Activated CD8-positive, alpha-beta T cell treated with anti-CD3 and anti-CD28 coated beads for 36 hours (primary cell): Measurements from ENCODE around the gene ITPRIP. TPM values are rescaled to one million over a fixed set of nuclear protein-coding genes. Genes with fewer than 3 reads are reported as not detected.

Source experiments
- ATAC-seq: fragments of 200-7000 bp; cut with Tn5 transposase; one replicate; pipeline ENCODE4 v1.10.0; 2021; ENCODE audit warnings: mild to moderate bottlenecking, moderate library complexity
- CTCF ChIA-PET: fragments of 350-600 bp; sonication (Branson Sonifier 250); formaldehyde crosslinking; loops from one replicate; lab custom pipeline; 2021; ENCODE audit warnings: antibody characterized with exemption; lab: Charles Lee
- POLR2A ChIA-PET: fragments of 350-600 bp; sonication (Branson Sonifier 250); formaldehyde crosslinking; loops from one replicate; lab custom pipeline; 2021; ENCODE audit warnings: antibody characterized with exemption; lab: Charles Lee
- DNase-seq: peaks from one replicate; pipeline ENCODE4 v3.0.0-alpha.2; 2020
- H3K27ac Mint-ChIP-seq: one replicate; pipeline ENCODE4 v1.8.0; 2021; ENCODE audit warnings: mild to moderate bottlenecking, mixed read lengths
- H3K27me3 Mint-ChIP-seq: one replicate; pipeline ENCODE4 v1.8.0; 2021; ENCODE audit warnings: mixed read lengths
- H3K36me3 Mint-ChIP-seq: one replicate; pipeline ENCODE4 v1.8.0; 2021; ENCODE audit warnings: low read depth, mixed read lengths
- H3K4me1 Mint-ChIP-seq: one replicate; pipeline ENCODE4 v1.8.0; 2021; ENCODE audit warnings: low read depth, mixed read lengths
- H3K4me3 Mint-ChIP-seq: one replicate; pipeline ENCODE4 v1.8.0; 2021; ENCODE audit warnings: mild to moderate bottlenecking, moderate library complexity, mixed read lengths
- H3K9me3 Mint-ChIP-seq: one replicate; pipeline ENCODE4 v1.8.0; 2021; ENCODE audit warnings: mixed read lengths
- intact Hi-C: fragments of 100-400 bp; cut with micrococcal nuclease; formaldehyde crosslinking; loops from one replicate; pipeline ENCODE4 v1.10.0; 2022
- total RNA-seq, 2 experiments: library from RNA; stranded (reverse); gene quantifications; one replicate each; pipeline ENCODE4 v1.2.3, GENCODE V29; 2021
- TF ChIP-seq, protein P1 (sequence below): fragments of 200-600 bp; IDR thresholded peaks from one replicate; pipeline ENCODE4 v1.8.0; 2022; ENCODE audit warnings: antibody characterized with exemption, mild to moderate bottlenecking

The ITPRIP gene
- total RNA-seq, 2 experiments from 2014 or later = 18.3 to 18.9 TPM

DNA sequence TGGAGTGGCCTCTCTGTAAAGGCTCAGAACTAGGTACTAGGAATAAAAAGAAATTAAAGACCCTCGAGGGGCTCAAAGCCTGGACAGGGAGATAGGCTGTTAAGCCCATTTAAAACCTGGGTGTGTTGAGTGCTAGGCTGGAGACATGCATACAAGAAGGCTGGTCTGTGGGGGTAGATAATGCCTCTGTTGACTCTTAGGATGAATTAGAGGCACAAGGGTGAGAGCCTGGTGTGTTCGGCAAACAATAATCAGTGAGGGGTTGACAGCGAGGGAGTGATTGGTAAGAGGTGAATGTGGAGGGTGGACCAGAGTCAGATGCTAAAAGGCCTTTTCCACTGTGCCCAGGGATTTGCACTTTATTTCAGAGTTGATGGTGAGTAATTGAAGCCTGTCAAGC is 56.6 kb downstream of the ITPRIP start:
- H3K36me3 Mint-ChIP-seq = no peaks in the 10 kb centered on the region
- ChIA-PET POLR2A (interaction anchor here (1.3 kb wide), 1 partner anchor 57 kb away, joined by 3 read pairs; the partner anchor contains the start of gene ITPRIP), CTCF (interaction anchor here (12.2 kb wide), 1 partner anchor 11 kb away, joined by 239 read pairs; no protein-coding TSS in a partner anchor)
- intact Hi-C loops = no loop called here
- no peaks in the 10 kb centered on the region for H3K4me1 Mint-ChIP-seq
- ATAC-seq = no peak
- H3K4me3 Mint-ChIP-seq = no peak overlapping the region
- no peak for DNase-seq
- TF ChIP-seq, protein P1, sequence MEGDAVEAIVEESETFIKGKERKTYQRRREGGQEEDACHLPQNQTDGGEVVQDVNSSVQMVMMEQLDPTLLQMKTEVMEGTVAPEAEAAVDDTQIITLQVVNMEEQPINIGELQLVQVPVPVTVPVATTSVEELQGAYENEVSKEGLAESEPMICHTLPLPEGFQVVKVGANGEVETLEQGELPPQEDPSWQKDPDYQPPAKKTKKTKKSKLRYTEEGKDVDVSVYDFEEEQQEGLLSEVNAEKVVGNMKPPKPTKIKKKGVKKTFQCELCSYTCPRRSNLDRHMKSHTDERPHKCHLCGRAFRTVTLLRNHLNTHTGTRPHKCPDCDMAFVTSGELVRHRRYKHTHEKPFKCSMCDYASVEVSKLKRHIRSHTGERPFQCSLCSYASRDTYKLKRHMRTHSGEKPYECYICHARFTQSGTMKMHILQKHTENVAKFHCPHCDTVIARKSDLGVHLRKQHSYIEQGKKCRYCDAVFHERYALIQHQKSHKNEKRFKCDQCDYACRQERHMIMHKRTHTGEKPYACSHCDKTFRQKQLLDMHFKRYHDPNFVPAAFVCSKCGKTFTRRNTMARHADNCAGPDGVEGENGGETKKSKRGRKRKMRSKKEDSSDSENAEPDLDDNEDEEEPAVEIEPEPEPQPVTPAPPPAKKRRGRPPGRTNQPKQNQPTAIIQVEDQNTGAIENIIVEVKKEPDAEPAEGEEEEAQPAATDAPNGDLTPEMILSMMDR = no peak
- H3K27me3 Mint-ChIP-seq = peaks cover 5% of the 10 kb centered on the region
- H3K9me3 Mint-ChIP-seq = no peaks in the 10 kb centered on the region
- no peak overlapping the region for H3K27ac Mint-ChIP-seq

DNA sequence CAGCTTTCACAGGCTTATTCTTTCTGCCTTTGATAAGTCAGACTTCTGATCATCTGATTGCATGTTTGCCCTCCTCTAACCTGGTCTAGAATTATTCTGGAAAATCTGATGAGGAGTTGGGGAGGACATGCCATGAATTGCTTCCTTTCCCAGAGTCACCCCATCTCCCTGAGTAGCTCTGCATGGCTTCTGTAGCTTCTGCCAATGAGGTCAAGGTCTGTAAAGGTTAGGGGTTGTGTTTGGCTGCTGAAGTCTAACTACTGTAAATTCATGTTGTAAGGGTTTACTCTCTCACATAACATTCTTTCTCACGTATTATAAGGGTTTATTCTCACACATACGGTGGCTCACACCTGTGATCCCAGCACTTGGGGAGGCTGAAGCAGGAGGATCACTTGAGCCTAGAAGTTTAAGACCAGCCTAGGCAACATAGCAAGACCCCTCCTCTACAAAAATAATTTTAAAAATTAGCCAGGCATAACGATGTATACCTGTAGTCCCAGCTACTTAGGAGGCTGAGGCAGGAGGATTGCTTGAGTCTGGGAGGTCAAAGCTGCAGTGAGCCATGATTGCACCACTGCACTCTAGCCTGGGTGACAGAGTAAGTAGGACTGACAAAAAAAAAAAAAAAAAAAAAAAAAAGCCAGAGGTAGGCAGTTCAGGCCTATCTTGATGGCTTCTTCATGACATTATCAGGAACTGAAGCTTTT is 58.6 kb downstream of the ITPRIP start:
- Mint-ChIP-seq H3K4me1 (peaks cover 2% of the 10 kb centered on the region), H3K27ac (no peak overlapping the region), H3K36me3 (no peaks in the 10 kb centered on the region), H3K9me3 (no peaks in the 10 kb centered on the region), H3K27me3 (peaks cover 19% of the 10 kb centered on the region), H3K4me3 (no peak overlapping the region)
- CTCF ChIA-PET = interaction anchor here (1.4 to 12.2 kb wide), 6 partner anchors 9 to 74 kb away, joined by 3 to 239 read pairs (median 18); partner anchors contain the start of gene CFAP58
- TF ChIP-seq, protein P1 = no peak
- ATAC-seq = no peak
- POLR2A ChIA-PET = interaction anchor here (1.0 kb wide), 2 partner anchors 8 to 39 kb away, joined by 3 to 4 read pairs; no protein-coding TSS in a partner anchor
- DNase-seq = no peak
- intact Hi-C loops = no loop called here

DNA sequence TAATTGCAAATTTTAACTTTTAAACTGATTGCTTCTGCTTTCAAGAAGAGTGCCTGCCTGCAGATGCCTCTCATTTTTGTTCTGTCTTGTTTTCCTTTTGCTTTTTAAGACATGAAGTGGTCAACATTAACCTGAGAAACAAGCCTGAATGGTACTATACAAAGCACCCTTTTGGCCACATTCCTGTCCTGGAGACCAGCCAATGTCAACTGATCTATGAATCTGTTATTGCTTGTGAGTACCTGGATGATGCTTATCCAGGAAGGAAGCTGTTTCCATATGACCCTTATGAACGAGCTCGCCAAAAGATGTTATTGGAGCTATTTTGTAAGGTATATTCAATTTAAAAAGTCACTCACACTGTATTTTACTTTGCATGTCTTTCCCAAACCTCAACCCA is 60.5 kb downstream of the ITPRIP start:
- H3K4me1 Mint-ChIP-seq = peaks cover 8% of the 10 kb centered on the region
- H3K4me3 Mint-ChIP-seq = no peak overlapping the region
- no peaks in the 10 kb centered on the region for H3K9me3 Mint-ChIP-seq
- ChIA-PET CTCF (interaction anchor here (2.4 to 12.2 kb wide), 4 partner anchors 15 to 76 kb away, joined by 8 to 239 read pairs (median 42); partner anchors contain the start of gene CFAP58), POLR2A (interaction anchor here (1.2 to 1.7 kb wide), 4 partner anchors 9 to 61 kb away, joined by 3 to 4 read pairs (median 3); partner anchors contain the start of gene GSTO2)
- H3K27me3 Mint-ChIP-seq = peaks cover 19% of the 10 kb centered on the region
- no peak overlapping the region for H3K27ac Mint-ChIP-seq
- TF ChIP-seq, protein P1 = no peak
- H3K36me3 Mint-ChIP-seq = no peaks in the 10 kb centered on the region
- DNase-seq (no peak), ATAC-seq (no peak)
- intact Hi-C loops = no loop called here

GRCh38 chr10:104276192-104276591 is 62.1 kb downstream of the ITPRIP start:
- CTCF ChIA-PET = interaction anchor here (0.9 to 12.2 kb wide), 9 partner anchors 16 to 375 kb away, joined by 3 to 239 read pairs (median 14); partner anchors contain the start of genes CFAP58 and GSTO1
- intact Hi-C loops = no loop called here

More at GRCh38 chr10:104276192-104276591, 62.1 kb downstream of the ITPRIP start:
- H3K4me3 Mint-ChIP-seq = no peak overlapping the region
- no peak overlapping the region for H3K27ac Mint-ChIP-seq
- no peaks in the 10 kb centered on the region for H3K36me3 Mint-ChIP-seq
- peaks cover 19% of the 10 kb centered on the region for H3K27me3 Mint-ChIP-seq
- TF ChIP-seq, protein P1 = no peak
- ATAC-seq (no peak), DNase-seq (no peak)
- no peaks in the 10 kb centered on the region for H3K9me3 Mint-ChIP-seq
- POLR2A ChIA-PET = interaction anchor here (0.8 to 1.3 kb wide), 3 partner anchors 18 to 154 kb away, joined by 3 to 4 read pairs (median 4); partner anchors contain the start of gene SFR1
- H3K4me1 Mint-ChIP-seq = peaks cover 8% of the 10 kb centered on the region
